COLO668 (cell line): Measurements from ENCODE around the gene HPS5.

Experiments
- DNase-seq: peaks from one replicate; lab custom pipeline; 2025; ENCODE audit not compliant: unreplicated experiment; lab: John Stamatoyannopoulos, UW

The HPS5 gene

DNA sequence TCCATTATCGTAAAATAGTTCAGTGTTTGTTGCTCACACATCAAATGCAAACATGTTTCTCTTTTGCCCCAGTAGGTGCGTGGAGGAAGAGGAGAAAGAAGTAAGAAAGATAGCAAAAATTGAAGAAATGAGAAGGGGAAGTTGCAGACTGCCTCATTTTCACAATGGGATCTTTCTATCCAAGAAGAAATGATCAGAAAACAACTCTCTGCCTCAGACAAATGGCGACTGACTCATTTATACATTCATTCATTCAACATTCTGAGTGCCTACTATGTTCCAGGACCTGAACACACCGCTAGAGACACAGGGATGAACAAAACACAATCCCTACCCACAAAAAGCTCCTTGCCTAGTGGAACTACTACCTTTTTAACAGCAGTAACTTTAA is 367 bp downstream of the HPS5 start:
- DNase-seq, result no peak

DNA sequence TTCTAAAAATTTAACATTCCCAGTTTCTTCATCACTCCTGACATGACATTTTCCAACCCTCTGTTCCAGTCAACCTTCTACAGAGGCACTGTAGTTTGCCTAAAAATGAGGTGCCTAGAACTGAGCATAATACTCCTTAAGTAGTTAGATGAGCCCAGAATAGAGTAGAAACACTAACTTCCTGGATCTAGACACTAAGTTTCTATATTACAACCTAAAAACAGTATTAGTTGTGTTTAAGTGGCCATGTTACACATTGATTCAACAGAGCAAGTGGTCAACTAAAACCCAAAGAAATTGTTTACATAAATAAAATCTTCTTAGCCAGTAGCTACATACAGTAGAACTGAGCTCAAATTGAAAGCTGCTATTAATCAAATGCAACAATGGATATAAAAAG is 1.3 kb downstream of the HPS5 start:
- DNase-seq, result no peak

DNA sequence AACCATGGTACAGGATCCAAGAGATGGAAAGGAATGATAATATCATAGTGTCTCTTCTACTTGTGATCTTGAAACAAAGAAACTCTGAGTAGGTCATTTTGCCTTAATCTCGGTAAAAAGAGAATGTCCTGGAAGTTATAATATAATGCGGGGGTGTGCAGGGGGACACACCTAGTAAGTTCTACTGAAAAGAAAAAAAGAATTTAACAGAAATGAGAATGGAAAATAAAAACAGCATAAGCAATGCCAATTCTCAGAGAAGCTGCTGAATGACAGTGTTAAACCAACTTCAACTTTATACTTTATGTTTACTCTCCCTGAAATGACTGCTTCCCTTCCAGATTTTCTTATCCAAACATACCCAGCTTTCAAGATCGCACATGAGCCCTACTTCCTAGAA is 2.0 kb downstream of the HPS5 start:
- no peak for DNase-seq

- no peak for DNase-seq
These were observed 4.4 kb downstream of the HPS5 start for GRCh38 chr11:18317551-18317950.

DNA sequence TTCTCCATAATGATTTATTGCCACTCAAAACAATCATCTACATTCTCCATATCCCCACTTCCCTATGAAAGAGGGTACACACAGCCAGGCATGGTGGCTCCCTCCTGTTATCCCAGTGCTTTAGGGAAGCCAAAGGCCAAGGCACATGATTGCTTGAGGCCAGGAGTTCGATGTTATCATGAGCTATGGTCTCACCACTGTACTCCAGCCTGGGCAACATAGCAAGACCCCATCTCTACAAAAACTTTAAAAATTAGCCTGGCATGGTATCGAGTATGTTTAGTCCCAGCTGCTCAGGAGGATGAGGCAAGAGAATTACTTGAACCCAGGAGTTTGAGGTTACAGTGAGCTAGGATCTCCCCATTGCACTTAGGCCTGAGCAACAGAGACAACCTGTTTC is 6.0 kb downstream of the HPS5 start:
- no peak for DNase-seq

- no peak for DNase-seq
These were observed 7.0 kb downstream of the HPS5 start for GRCh38 chr11:18314784-18315523.

GRCh38 chr11:18313965-18314763 is 7.8 kb downstream of the HPS5 start:
- DNase-seq, result no peak

- no peak for DNase-seq
These were observed 9.1 kb downstream of the HPS5 start for GRCh38 chr11:18312663-18313420.

GRCh38 chr11:18312012-18312411 is 9.9 kb downstream of the HPS5 start:
- DNase-seq, result no peak

GRCh38 chr11:18310800-18311340 is 11.1 kb downstream of the HPS5 start:
- DNase-seq, result no peak

DNA sequence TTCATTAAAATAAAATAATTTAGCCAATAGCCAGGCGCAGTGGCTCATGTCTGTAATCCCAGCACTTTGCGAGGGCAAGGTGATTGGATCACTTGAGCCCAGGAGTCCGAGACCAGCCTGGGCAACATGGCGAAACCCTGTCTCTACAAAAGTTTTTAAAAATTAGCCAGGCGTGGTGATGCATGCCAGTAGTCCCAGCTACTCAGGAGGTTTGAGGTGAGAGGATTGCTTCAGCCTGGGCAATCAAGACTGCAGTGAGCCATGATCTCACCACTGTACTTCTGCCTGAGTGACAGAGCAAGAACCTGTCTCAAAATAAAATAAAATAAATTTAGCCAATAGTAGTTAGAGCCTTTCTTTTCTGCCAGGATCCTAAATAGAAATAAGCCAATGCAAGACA is 12.2 kb downstream of the HPS5 start:
- DNase-seq, result no peak

DNA sequence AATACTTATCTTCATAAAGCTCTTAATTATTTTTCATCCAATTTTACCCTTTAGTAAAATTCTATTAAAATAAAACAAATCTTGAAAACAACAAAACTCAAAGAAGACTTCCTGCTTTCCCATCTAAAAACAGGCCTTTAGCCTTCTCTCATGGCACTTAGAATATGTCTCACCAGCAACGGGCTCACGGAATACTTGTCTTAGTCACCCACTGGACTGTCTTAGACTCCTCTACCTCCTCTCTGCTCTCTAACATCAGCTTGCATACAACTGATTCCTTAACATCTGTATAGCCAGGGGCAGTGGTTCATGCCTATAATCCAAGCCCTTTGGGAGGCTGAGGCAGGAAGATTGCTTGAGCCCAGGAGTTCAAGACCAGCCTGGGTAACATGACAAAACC is 13.7 kb downstream of the HPS5 start:
- no peak for DNase-seq

DNA sequence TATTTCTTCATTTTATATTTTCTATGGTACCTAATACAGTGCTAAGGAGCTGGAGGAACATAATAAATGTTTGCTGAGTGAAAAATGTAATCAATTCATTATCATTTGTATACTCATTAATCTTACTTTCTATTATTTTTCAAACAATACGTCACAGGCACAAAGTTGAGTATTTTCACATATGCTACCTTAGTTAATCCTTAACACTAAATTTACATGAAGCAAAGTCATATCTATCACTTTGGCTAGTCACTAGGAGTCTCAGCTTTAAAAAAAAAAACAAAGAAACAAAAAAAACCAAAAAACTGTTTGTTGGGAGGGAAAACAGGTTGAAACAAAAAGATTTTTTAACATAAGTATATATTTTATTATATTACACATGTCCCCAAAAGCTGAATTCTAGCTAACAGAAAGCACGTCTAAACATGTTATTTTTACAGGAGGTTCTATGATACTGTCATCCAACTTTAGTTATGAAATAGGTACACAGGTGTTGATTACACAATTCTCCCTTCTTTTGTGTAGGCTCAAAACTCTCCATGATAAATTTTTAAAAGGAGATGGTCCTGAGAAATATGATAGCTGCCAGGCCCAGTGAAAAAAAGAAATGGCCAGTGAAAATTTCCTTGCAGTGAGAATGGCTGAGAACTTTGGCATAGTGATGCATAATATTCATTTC is 14.3 kb downstream of the HPS5 start:
- DNase-seq, result no peak

GRCh38 chr11:18304745-18305144 is 17.2 kb downstream of the HPS5 start:
- DNase-seq, result no peak

- no peak for DNase-seq
These were observed 22.2 kb downstream of the HPS5 start for GRCh38 chr11:18299721-18300120.

DNA sequence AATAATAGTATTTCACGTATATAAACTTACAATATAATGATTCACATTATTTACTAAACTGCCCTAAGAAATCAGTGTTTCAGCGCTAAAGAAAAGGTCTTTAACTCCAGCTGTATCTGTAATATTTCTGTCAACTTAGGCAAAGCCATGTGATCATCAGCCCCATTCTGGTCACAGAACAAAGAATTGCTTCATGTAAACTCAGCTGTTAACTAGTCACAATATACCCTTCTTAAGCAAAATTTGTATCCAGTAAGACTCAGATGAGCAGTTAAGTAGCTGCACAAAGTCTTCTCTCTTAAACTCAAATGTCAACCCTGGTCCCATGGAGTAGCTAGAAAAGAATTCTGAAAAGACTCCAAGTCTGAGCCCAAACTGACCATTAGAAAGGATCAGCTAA is 26.6 kb downstream of the HPS5 start:
- no peak for DNase-seq

DNA sequence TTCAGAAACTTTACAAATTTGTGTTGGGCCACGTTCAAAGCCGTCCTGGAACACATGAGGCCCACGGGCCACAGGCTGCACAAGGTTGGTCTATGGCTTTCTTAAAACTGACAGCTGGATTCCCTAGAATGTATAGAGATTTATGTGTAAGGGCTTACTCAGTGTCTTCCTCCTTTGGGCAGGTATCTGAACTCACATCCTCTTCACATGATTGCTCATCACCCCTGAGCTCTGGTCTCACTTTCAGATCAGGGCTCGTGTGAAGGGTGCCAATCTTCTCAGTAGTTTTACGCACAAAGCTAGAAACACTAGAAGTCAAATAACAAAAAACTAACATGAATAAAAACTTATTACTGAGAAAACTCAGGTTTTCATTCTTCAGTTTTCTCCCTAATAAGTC is 27.1 kb downstream of the HPS5 start:
- no peak for DNase-seq

GRCh38 chr11:18288911-18289310 is 33.0 kb downstream of the HPS5 start:
- DNase-seq, result no peak

GRCh38 chr11:18285841-18286240 is 36.1 kb downstream of the HPS5 start:
- no peak for DNase-seq

GRCh38 chr11:18282626-18283025 is 39.3 kb downstream of the HPS5 start:
- DNase-seq, result no peak

- no peak for DNase-seq
These were observed 41.4 kb downstream of the HPS5 start for GRCh38 chr11:18280438-18281045.
